ENCODE measurements around the gene CLCNKB. TPM values are rescaled to one million over a fixed set of nuclear protein-coding genes. Genes with fewer than 3 reads are reported as not detected.
"Not testable (repeated sequence)": the region's sequence is repeated elsewhere in the genome, so short reads cannot be mapped to it uniquely, and the experiment has no call there.

The CLCNKB gene
- total RNA-seq, 1 donor from 2014 or later, result 0.30 TPM

GRCh38 chr1:16026723-16027484, 16.7 kb upstream of the CLCNKB start:
- Mint-ChIP-seq H3K9me3 (no peaks in the 10 kb centered on the region), H3K27me3 (ENCODE audit: low read depth) (peaks cover 8% of the 10 kb centered on the region), H3K36me3 (ENCODE audit: low read depth) (no peaks in the 10 kb centered on the region), H3K27ac (ENCODE audit: unreplicated experiment) (no peak overlapping the region), H3K4me3 (no peak overlapping the region), H3K4me1 (no peaks in the 10 kb centered on the region)
- TF ChIP-seq CTCF (conservative IDR thresholded peaks at IDR 0.05), result no peak
- peak; percentile 69 for DNase-seq (ENCODE audit: low read depth, low spot score)

- Mint-ChIP-seq H3K36me3 (ENCODE audit: low read depth) (no peaks in the 10 kb centered on the region), H3K4me3 (no peak overlapping the region), H3K4me1 (peaks cover 6% of the 10 kb centered on the region), H3K9me3 (no peaks in the 10 kb centered on the region), H3K27ac (ENCODE audit: unreplicated experiment) (no peak overlapping the region), H3K27me3 (ENCODE audit: low read depth) (peaks cover 11% of the 10 kb centered on the region)
- no peak for TF ChIP-seq CTCF (conservative IDR thresholded peaks at IDR 0.05)
- DNase-seq (ENCODE audit: low read depth, low spot score), result no peak
These were observed 15.2 kb upstream of the CLCNKB start for GRCh38 chr1:16028237-16029002.

GRCh38 chr1:16029003-16029268, 14.6 kb upstream of the CLCNKB start:
- H3K27me3 Mint-ChIP-seq (ENCODE audit: low read depth), result peaks cover 11% of the 10 kb centered on the region
- H3K4me3 Mint-ChIP-seq; H3K9me3 Mint-ChIP-seq; H3K27ac Mint-ChIP-seq (ENCODE audit: unreplicated experiment); H3K36me3 Mint-ChIP-seq (ENCODE audit: low read depth); DNase-seq (ENCODE audit: low read depth, low spot score); H3K4me1 Mint-ChIP-seq: not testable (repeated sequence)

- H3K27ac Mint-ChIP-seq (ENCODE audit: unreplicated experiment), result no peak overlapping the region
- H3K9me3 Mint-ChIP-seq, result no peaks in the 10 kb centered on the region
- H3K4me1 Mint-ChIP-seq, result peaks cover 6% of the 10 kb centered on the region
- H3K4me3 Mint-ChIP-seq, result no peak overlapping the region
- no peaks in the 10 kb centered on the region for H3K36me3 Mint-ChIP-seq (ENCODE audit: low read depth)
- TF ChIP-seq CTCF (conservative IDR thresholded peaks at IDR 0.05), result no peak
- peaks cover 11% of the 10 kb centered on the region for H3K27me3 Mint-ChIP-seq (ENCODE audit: low read depth)
- DNase-seq (ENCODE audit: low read depth, low spot score), result no peak
These were observed 14.3 kb upstream of the CLCNKB start for GRCh38 chr1:16029288-16029687.

GRCh38 chr1:16031551-16031950, 12.0 kb upstream of the CLCNKB start:
- no peak for TF ChIP-seq CTCF (conservative IDR thresholded peaks at IDR 0.05)
- H3K4me3 Mint-ChIP-seq, result no peak overlapping the region
- H3K27ac Mint-ChIP-seq (ENCODE audit: unreplicated experiment), result no peak overlapping the region
- no peaks in the 10 kb centered on the region for H3K36me3 Mint-ChIP-seq (ENCODE audit: low read depth)
- peaks cover 5% of the 10 kb centered on the region for H3K27me3 Mint-ChIP-seq (ENCODE audit: low read depth)
- peaks cover 6% of the 10 kb centered on the region for H3K4me1 Mint-ChIP-seq
- H3K9me3 Mint-ChIP-seq, result no peaks in the 10 kb centered on the region
- no peak for DNase-seq (ENCODE audit: low read depth, low spot score)
